HG03175 (cell line): ENCODE measurements around the gene MLYCD.

Experiments
- ATAC-seq: cut with Tn5 transposase; IDR thresholded peaks from one replicate; pipeline ENCODE4 v1.9.1; 2021; ENCODE audit warnings: mild to moderate bottlenecking, moderate library complexity; ENCODE audit not compliant: unreplicated experiment

The MLYCD gene

GRCh38 chr16:83899272-83899897 is 470 bp downstream of the MLYCD start:
- peak; percentile 55 for ATAC-seq

- no peak for ATAC-seq
Measured at GRCh38 chr16:83899978-83900377, 1.1 kb downstream of the MLYCD start.

GRCh38 chr16:83900571-83900970 is 1.7 kb downstream of the MLYCD start:
- no peak for ATAC-seq

GRCh38 chr16:83901101-83901500 is 2.2 kb downstream of the MLYCD start:
- ATAC-seq = no peak

- ATAC-seq = no peak
Measured at GRCh38 chr16:83903751-83904150, 4.8 kb downstream of the MLYCD start.

- ATAC-seq = no peak
Measured at GRCh38 chr16:83906683-83907082, 7.8 kb downstream of the MLYCD start.

GRCh38 chr16:83907111-83907510 is 8.2 kb downstream of the MLYCD start:
- ATAC-seq = no peak

- ATAC-seq = no peak
Measured at GRCh38 chr16:83907631-83908250, 8.8 kb downstream of the MLYCD start.

GRCh38 chr16:83908798-83909197 is 9.9 kb downstream of the MLYCD start:
- ATAC-seq = no peak

- ATAC-seq = no peak
Measured at GRCh38 chr16:83911290-83911689, 12.4 kb downstream of the MLYCD start.

GRCh38 chr16:83912519-83913244 is 13.8 kb downstream of the MLYCD start:
- no peak for ATAC-seq

GRCh38 chr16:83913245-83913633 is 14.3 kb downstream of the MLYCD start:
- ATAC-seq = no peak

- no peak for ATAC-seq
Measured at GRCh38 chr16:83914091-83914710, 15.3 kb downstream of the MLYCD start.

- ATAC-seq = no peak
Measured at GRCh38 chr16:83915081-83915480, 16.2 kb downstream of the MLYCD start.

GRCh38 chr16:83915491-83915890 is 16.6 kb downstream of the MLYCD start:
- ATAC-seq = no peak

- ATAC-seq = no peak
Measured at GRCh38 chr16:83917152-83918120, 18.5 kb downstream of the MLYCD start.

- no peak for ATAC-seq
Measured at GRCh38 chr16:83920894-83921491, 22.1 kb downstream of the MLYCD start.

- ATAC-seq = no peak
Measured at GRCh38 chr16:83923581-83924365, 24.9 kb downstream of the MLYCD start.

- ATAC-seq = no peak
Measured at GRCh38 chr16:83924686-83925085, 25.8 kb downstream of the MLYCD start.
